K562 (cell line): ENCODE data around the gene TFPI. TPM values are rescaled to one million over a fixed set of nuclear protein-coding genes. Genes with fewer than 3 reads are reported as not detected.

Experiments
- ATAC-seq: fragments of 200-7000 bp; cut with Tn5 transposase; 3 replicates; pipeline ENCODE4 v1.9.1; 2020; ENCODE audit warnings: moderate library complexity
- BruUV-seq: library from RNA; stranded (reverse); fragments of 400-500 nt; replicated peaks from 2 replicates; lab custom pipeline; 2021; lab: Mats Ljungman, UMichigan
- CTCF ChIA-PET: fragments of 300-600 bp; formaldehyde crosslinking; extraction: SDS; loops from one replicate; lab custom pipeline; 2021; ENCODE audit warnings: low intra/inter-chr PET ratio; lab: Yijun Ruan, JAX
- POLR2A ChIA-PET: fragments of 300-600, 350-650 bp; sonication (Branson Sonifier 250); formaldehyde crosslinking; extraction: SDS; loops from one replicate; lab custom pipeline; 2021; ENCODE audit warnings: antibody characterized with exemption, inconsistent platforms; lab: Yijun Ruan, JAX
- DNase-seq, 4 experiments: peaks; one replicate each; pipeline versions ENCODE4 v3.0.0 to v3.0.0-alpha.2; 2011 to 2018; ENCODE audit warnings: low spot score in 3 of 4, mixed read lengths in 3 of 4; ENCODE audit errors: extremely low read depth in 1 of 4
- FAIRE-seq: peaks from 2 replicates; lab custom pipeline; 2011; peaks lifted over from hg19 to GRCh38; lab: Jason Lieb, UNC
- H2AFZ ChIP-seq: 2 replicates; pipeline ENCODE4 v1.6.0; 2011; ENCODE audit warnings: low read depth, low read length, control low read depth, inconsistent platforms
- H3K27ac ChIP-seq: fragments of 200-600 bp; 3 replicates; pipeline ENCODE4 v1.8.0; 2011; ENCODE audit warnings: low read depth, mild to moderate bottlenecking, control low read depth, inconsistent platforms, low read length, moderate library complexity, mixed read lengths; ENCODE audit errors: extremely low read depth
- H3K27me3 ChIP-seq, 2 experiments: fragments of 300-600 bp in 1 of 2; 2 replicates in 1 of 2; 3 replicates in 1 of 2; pipeline versions ENCODE4 v1.6.0 to v1.8.0; 2011; ENCODE audit warnings: inconsistent platforms in 2 of 2, low read length in 2 of 2, mild to moderate bottlenecking in 1 of 2, mixed read lengths in 1 of 2, moderate library complexity in 1 of 2; ENCODE audit not compliant: control insufficient read depth in 2 of 2, insufficient read depth in 2 of 2
- H3K36me3 ChIP-seq: fragments of 300-600 bp; 3 replicates; pipeline ENCODE4 v1.8.0; 2011; ENCODE audit warnings: mild to moderate bottlenecking, low read length, inconsistent platforms; ENCODE audit not compliant: control insufficient read depth, insufficient read depth
- H3K4me1 ChIP-seq, 2 experiments: fragments of 200-600 bp in 1 of 2; replicated peaks in 1 of 2; 2 replicates in 1 of 2; 3 replicates in 1 of 2; pipeline versions ENCODE4 v1.5.1 to v1.8.0; 2011; ENCODE audit warnings: inconsistent platforms in 2 of 2, low read length in 2 of 2, mild to moderate bottlenecking in 1 of 2, mixed read lengths in 1 of 2, moderate library complexity in 1 of 2; ENCODE audit not compliant: control insufficient read depth in 2 of 2, insufficient read depth in 2 of 2
- H3K4me2 ChIP-seq: 2 replicates; pipeline ENCODE4 v1.6.1; 2011; ENCODE audit warnings: low read length, control low read depth, inconsistent platforms, mixed read lengths; ENCODE audit not compliant: insufficient read depth
- H3K4me3 ChIP-seq: fragments of 200-600 bp; sonication (generic), shearing (Covaris generic); 2 replicates; pipeline ENCODE4 v1.5.1; 2016; ENCODE audit warnings: control low read depth, inconsistent platforms
- H3K79me2 ChIP-seq: fragments of 200-600 bp; 3 replicates; pipeline ENCODE4 v1.8.0; 2011; ENCODE audit warnings: low read length, inconsistent platforms; ENCODE audit not compliant: control insufficient read depth, insufficient read depth
- H3K9ac ChIP-seq, 2 experiments: 2 replicates each; pipeline versions ENCODE4 v1.6.0 to v1.6.1; 2011; ENCODE audit warnings: low read depth in 2 of 2, low read length in 2 of 2, control low read depth in 1 of 2, inconsistent platforms in 1 of 2, mild to moderate bottlenecking in 1 of 2, mixed read lengths in 1 of 2; ENCODE audit not compliant: insufficient read depth in 1 of 2
- H3K9me1 ChIP-seq: one replicate; pipeline ENCODE4 v1.6.0; 2011; ENCODE audit warnings: inconsistent platforms, mild to moderate bottlenecking, low read length, moderate library complexity; ENCODE audit not compliant: control insufficient read depth, insufficient read depth
- H3K9me3 ChIP-seq: replicated peaks from 2 replicates; pipeline ENCODE4 v1.5.1; 2011; ENCODE audit warnings: low read depth, low read length, inconsistent platforms; ENCODE audit not compliant: control insufficient read depth, insufficient read depth
- H4K20me1 ChIP-seq: replicated peaks from 2 replicates; pipeline ENCODE4 v1.6.1; 2011; ENCODE audit warnings: low read length, inconsistent platforms, mixed read lengths; ENCODE audit not compliant: control insufficient read depth, insufficient read depth
- E2F8 ChIP-seq: fragments of 450-650 bp; IDR thresholded peaks from 2 replicates; pipeline ENCODE4 v1.7.1; 2018; ENCODE audit warnings: mild to moderate bottlenecking, low read depth; ENCODE audit not compliant: partially characterized antibody
- ETV1 ChIP-seq: fragments of 450-650 bp; conservative IDR thresholded peaks from 2 replicates; pipeline ENCODE4 v1.6.1; 2016; ENCODE audit warnings: missing genetic modification characterization, control low read depth, low read depth, missing compliant biosample characterization
- ETV6 ChIP-seq, 3 experiments: fragments of 150-350 bp in 1 of 3; sonication (generic) in 1 of 3; formaldehyde crosslinking in 1 of 3; IDR thresholded peaks; 2 replicates each; pipeline versions ENCODE4 v1.6.1 to v1.8.0; 2014 to 2022; ENCODE audit warnings: borderline replicate concordance in 2 of 3, low read depth in 2 of 3, antibody characterized with exemption in 1 of 3, low read length in 1 of 3, mild to moderate bottlenecking in 1 of 3, missing genetic modification reagents in 1 of 3
- HNRNPLL ChIP-seq: fragments of 200-400 bp; formaldehyde crosslinking; IDR thresholded peaks from 2 replicates; pipeline ENCODE4 v1.6.1; 2017; ENCODE audit warnings: low read length, low read depth, mild to moderate bottlenecking; ENCODE audit not compliant: poor library complexity, severe bottlenecking
- NCOR1 ChIP-seq: fragments of 450-650 bp; IDR thresholded peaks from 2 replicates; pipeline ENCODE4 v1.6.1; 2016; ENCODE audit warnings: mild to moderate bottlenecking, moderate library complexity
- SIN3B ChIP-seq: fragments of 450-650 bp; IDR thresholded peaks from 2 replicates; pipeline ENCODE4 v1.6.1; 2017; ENCODE audit warnings: low read depth, mild to moderate bottlenecking, moderate library complexity
- ZC3H8 ChIP-seq: fragments of 450-650 bp; IDR thresholded peaks from 2 replicates; pipeline ENCODE4 v1.6.1; 2017
- WGBS: fragments of 100-300 bp; shearing (Covaris generic); methylation state at CpG from one replicate; pipeline ENCODE4 v1.1.6; 2016; ENCODE audit warnings: low coverage, mixed read lengths; ENCODE audit not compliant: insufficient coverage; ENCODE audit errors: missing lambda C conversion rate; 5-methylcytosine and 5-hydroxymethylcytosine counted together
- in situ Hi-C: fragments of 300-500 bp; cut with MboI; formaldehyde crosslinking; loops from 4 replicates; pipeline ENCODE4 v1.15.0; 2018; ENCODE audit warnings: inconsistent platforms, mixed read lengths
- intact Hi-C: fragments of 100-400 bp; cut with micrococcal nuclease; formaldehyde crosslinking; loops from 2 replicates; pipeline ENCODE4 v1.14.2; 2022
- polyA plus RNA-seq, 8 experiments: library from polyadenylated mRNA; depleted of rRNA in 4 of 8; stranded (reverse) in 5 of 8; unstranded in 3 of 8; fragments of >200 nt; fragmentation: Nextera tagmentation in 2 of 8; fragmentation: Illumina TruSeq in 1 of 8; extraction: Ambion mirVana in 2 of 8; extraction: Trizol in 1 of 8; gene quantifications; 2 replicates each; pipeline versions ENCODE4 v1.2.1 to v1.2.3, GENCODE V29; 2011 to 2014; ENCODE audit warnings: inconsistent platforms in 1 of 8, missing spikeins in 1 of 8
- total RNA-seq, 7 experiments: library from RNA; depleted of rRNA in 6 of 7; stranded (reverse); fragments of >200 nt in 6 of 7; fragmentation: Illumina TruSeq in 2 of 7; extraction: Trizol in 2 of 7; gene quantifications; 2 replicates each; pipeline versions ENCODE4 v1.2.1 to v1.2.3, GENCODE V29; 2011 to 2021; ENCODE audit warnings: low replicate concordance in 1 of 7

TFPI gene
- total and polyA plus RNA-seq, 9 of the 15 experiments (the other 6 are each of a cell fraction or from before 2014, with no cell fraction given), result 53.5 to 219 (median 100) TPM

DNA sequence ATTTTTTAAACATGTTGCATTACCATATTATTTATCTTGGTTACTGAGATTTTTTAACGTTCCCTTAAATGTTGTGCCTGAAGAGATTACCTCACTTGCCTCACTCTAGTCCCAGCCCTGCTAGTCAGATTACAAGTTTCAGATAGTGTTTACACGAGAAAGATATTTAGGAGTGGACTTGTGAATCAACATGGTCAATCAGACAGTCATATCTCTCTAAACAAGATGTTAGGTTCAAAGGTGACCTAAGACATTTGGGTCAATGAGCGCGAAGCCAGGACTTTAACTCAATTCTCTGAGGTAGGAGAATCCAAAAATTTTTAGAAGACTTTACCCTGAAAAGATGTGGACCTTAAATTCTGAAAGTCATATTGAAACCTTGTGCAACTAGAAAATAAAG, 91.4 kb downstream of the TFPI start:
- no peak overlapping the region for H3K9ac ChIP-seq
- H3K4me3 ChIP-seq, result no peak overlapping the region
- CTCF ChIA-PET, result no interaction called here
- no peaks in the 10 kb centered on the region for H4K20me1 ChIP-seq
- ATAC-seq (no peak), FAIRE-seq (no peak)
- H3K27ac ChIP-seq, result no peak overlapping the region
- 3% methylated on average over 4 of the region's 4 CpGs for WGBS
- no peaks in the 10 kb centered on the region for H3K79me2 ChIP-seq
- H3K9me1 ChIP-seq, result no peaks in the 10 kb centered on the region
- no TSS peak for BruUV-seq
- H3K27me3 ChIP-seq, result 0 out of 5 replicates have a peak, but pooled peaks cover 0 to 5% of the 10 kb centered on the region in 2 experiments
- in situ Hi-C loops (no loop called here), intact Hi-C loops (no loop called here)
- H2AFZ ChIP-seq, result no peak overlapping the region
- no peaks in the 10 kb centered on the region for H3K4me1 ChIP-seq
- POLR2A ChIA-PET, result interaction anchor here (0.8 kb wide), 1 partner anchor 340 kb away, joined by 3 read pairs; no protein-coding TSS in a partner anchor
- TF ChIP-seq ETV1 (tag), result no peak
- TF ChIP-seq NCOR1, result no peak
- TF ChIP-seq SIN3B, result no peak
- no peak for TF ChIP-seq ETV6 (IDR thresholded peaks at IDR 0.05; ENCODE audit: borderline replicate concordance in 1 of 2, low read depth in 2 of 2, low read length in 1 of 2)
- no peak for TF ChIP-seq ETV6 (CRISPR knock-in tag; IDR thresholded peaks at IDR 0.05; ENCODE audit: borderline replicate concordance)
- TF ChIP-seq ZC3H8, result no peak
- TF ChIP-seq E2F8, result no peak
- TF ChIP-seq HNRNPLL, result no peak
- TF ChIP-seq, all 486 proteins: peak for 0
- Histone ChIP-seq H3K4me2 (no peak overlapping the region), H3K36me3 (peaks cover 5% of the 10 kb centered on the region; the same call in 1 of the 3 replicates), H3K9me3 (no peaks in the 10 kb centered on the region)
- DNase-seq, result no peak
